ENCODE results near the gene RANBP1.
A peak's percentile ranks its signal among the peaks of the same experiment; 100 is the strongest.
"Not testable (repeated sequence)": the region's sequence is repeated elsewhere in the genome, so short reads cannot be mapped to it uniquely, and the experiment has no call there.

RANBP1 gene

DNA sequence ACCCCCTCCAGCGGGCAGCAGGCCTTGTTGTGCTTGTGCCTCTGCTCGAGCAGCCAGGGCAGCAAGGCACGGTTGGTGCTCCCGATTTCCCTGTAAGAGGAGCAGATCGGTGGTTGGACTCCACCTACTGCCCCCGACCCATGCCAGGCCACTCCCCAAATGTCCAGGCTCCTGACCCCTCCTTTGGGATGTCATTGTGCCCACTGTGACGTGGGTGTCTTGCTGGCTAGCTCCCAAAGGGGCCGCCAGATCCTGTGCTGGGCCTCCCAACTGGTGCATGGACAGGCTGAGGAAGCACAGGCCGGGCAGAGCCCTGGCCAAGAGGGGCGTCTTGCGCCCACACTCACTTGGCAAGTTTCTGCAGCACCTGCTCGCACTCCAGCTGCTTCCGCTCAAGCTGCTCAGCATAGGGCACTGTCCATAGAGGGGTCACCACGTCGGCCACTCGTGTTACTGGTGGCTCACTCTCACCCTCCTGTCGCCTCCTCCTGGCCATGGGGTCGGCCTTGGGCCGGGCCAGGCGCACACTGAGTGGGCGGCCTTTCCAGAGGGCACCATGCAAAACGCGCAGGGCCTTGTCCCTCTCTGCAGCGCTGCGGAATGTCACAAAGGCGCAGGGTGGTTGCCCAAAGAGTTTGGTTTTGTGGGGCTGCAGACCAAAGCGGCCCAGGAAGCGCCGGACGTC, at the start of gene RANBP1:
RANBP1 (plus strand) TSS at position 414 of the 685 bp plus-strand sequence; CDS start at position 495, 81 bp downstream.
- Mint-ChIP-seq H3K27me3 (ENCODE audit: low read depth) (no peaks in the 10 kb centered on the region), H3K9me3 (no peaks in the 10 kb centered on the region)

DNA sequence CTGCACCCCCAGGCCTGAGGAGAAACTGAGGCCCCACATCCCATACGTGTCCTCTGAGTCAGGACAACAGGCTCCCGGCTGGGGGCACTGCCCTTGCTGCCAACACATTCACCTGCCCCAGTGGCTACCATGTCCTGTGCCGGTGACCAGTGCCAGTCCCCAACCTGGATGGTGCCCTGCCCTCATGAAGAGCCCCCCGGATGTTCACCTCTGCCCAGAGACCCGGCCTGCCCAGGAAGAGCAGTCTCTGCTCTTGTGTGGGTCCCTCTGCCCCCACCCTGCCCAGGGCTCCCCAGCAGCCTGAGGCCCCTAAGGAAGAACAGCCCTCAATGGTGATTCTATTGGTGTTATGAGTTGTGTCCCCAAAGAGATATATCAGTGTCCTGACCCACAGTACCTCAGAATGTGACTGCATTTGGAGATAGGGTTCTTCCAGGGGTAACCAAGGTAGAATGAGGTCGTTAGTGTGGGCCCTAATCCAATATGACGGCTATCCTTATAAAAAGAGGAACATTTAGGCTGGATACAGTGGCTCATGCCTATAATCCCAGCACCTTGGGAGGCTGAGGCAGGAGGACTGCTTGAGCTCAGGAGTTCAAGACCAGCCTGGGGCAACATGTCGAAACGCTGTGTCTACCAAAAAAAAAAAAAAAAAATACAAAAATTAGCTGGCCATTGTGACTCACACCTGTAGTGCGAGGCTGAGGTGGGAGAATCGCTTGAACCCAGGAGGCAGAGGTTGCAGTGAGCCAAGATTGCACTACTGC, 49.1 kb upstream of the RANBP1 start:
- no peaks in the 10 kb centered on the region for H3K4me1 Mint-ChIP-seq
- H3K27ac Mint-ChIP-seq = no peak overlapping the region
- H3K9me3 Mint-ChIP-seq = no peaks in the 10 kb centered on the region
- H3K4me3 Mint-ChIP-seq = no peak overlapping the region
- H3K36me3 Mint-ChIP-seq (ENCODE audit: low read depth) = no peaks in the 10 kb centered on the region
- no peaks in the 10 kb centered on the region for H3K27me3 Mint-ChIP-seq (ENCODE audit: low read depth)
- TF ChIP-seq, protein P1, sequence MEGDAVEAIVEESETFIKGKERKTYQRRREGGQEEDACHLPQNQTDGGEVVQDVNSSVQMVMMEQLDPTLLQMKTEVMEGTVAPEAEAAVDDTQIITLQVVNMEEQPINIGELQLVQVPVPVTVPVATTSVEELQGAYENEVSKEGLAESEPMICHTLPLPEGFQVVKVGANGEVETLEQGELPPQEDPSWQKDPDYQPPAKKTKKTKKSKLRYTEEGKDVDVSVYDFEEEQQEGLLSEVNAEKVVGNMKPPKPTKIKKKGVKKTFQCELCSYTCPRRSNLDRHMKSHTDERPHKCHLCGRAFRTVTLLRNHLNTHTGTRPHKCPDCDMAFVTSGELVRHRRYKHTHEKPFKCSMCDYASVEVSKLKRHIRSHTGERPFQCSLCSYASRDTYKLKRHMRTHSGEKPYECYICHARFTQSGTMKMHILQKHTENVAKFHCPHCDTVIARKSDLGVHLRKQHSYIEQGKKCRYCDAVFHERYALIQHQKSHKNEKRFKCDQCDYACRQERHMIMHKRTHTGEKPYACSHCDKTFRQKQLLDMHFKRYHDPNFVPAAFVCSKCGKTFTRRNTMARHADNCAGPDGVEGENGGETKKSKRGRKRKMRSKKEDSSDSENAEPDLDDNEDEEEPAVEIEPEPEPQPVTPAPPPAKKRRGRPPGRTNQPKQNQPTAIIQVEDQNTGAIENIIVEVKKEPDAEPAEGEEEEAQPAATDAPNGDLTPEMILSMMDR (IDR thresholded peaks at IDR 0.05; ENCODE audit: unreplicated experiment in 3 of 3) = no peak

More for the DNA sequence above, at the start of gene RANBP1:
- peak within 1 kb of the TSS; percentile 89 to 94 (median 94) for H3K4me3 Mint-ChIP-seq
- peak within 1 kb of the TSS; percentile 89 to 96 (median 89) for H3K27ac Mint-ChIP-seq
- H3K4me1 Mint-ChIP-seq = peaks cover 11% of the 10 kb centered on the region
- TF ChIP-seq, protein P1 (IDR thresholded peaks at IDR 0.05; ENCODE audit: unreplicated experiment in 3 of 3) = no peak
- H3K36me3 Mint-ChIP-seq (ENCODE audit: low read depth) = peaks cover 24% of the 10 kb centered on the region

DNA sequence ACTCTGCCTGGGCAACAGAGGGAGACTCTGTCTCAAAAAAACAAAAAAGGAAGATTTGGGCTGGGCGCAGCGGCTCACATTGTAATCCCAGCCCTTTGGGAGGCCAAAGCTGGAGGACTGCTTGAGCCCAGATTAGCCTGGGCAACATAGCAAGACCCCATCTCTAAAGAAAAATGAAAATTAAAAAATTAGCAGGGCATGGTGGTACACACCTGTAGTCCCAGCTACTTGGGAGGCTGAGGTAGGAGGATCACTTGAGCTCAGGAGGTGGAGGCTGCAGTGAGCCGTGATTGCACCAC, 48.6 kb upstream of the RANBP1 start:
- not testable (repeated sequence) for H3K9me3 Mint-ChIP-seq; H3K27me3 Mint-ChIP-seq (ENCODE audit: low read depth); H3K27ac Mint-ChIP-seq; H3K4me1 Mint-ChIP-seq; H3K4me3 Mint-ChIP-seq; H3K36me3 Mint-ChIP-seq (ENCODE audit: low read depth)

DNA sequence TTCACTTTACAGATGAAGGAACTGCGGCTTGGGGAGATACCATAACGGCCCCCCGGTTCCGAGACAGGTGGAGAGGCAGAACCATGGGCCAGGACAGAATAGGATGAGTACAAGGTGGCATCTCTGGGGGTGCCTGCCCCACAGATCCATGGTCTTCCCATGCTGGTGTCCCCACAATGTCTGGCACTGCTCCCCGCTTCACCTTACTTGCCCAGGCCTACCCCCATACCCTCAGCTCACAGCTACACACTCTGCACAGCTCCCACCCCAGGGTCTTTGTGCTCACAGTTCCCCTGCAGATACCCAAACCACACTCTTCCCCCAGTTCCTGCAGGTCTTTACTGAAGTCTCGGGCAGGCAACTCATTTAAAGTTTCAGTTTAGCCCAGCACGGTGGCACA, 47.3 kb upstream of the RANBP1 start:
- Mint-ChIP-seq H3K36me3 (ENCODE audit: low read depth) (no peaks in the 10 kb centered on the region), H3K27ac (no peak overlapping the region), H3K9me3 (no peaks in the 10 kb centered on the region), H3K4me1 (no peaks in the 10 kb centered on the region), H3K4me3 (no peak overlapping the region), H3K27me3 (ENCODE audit: low read depth) (no peaks in the 10 kb centered on the region)
- TF ChIP-seq, protein P1 (IDR thresholded peaks at IDR 0.05; ENCODE audit: unreplicated experiment in 3 of 3) = no peak

DNA sequence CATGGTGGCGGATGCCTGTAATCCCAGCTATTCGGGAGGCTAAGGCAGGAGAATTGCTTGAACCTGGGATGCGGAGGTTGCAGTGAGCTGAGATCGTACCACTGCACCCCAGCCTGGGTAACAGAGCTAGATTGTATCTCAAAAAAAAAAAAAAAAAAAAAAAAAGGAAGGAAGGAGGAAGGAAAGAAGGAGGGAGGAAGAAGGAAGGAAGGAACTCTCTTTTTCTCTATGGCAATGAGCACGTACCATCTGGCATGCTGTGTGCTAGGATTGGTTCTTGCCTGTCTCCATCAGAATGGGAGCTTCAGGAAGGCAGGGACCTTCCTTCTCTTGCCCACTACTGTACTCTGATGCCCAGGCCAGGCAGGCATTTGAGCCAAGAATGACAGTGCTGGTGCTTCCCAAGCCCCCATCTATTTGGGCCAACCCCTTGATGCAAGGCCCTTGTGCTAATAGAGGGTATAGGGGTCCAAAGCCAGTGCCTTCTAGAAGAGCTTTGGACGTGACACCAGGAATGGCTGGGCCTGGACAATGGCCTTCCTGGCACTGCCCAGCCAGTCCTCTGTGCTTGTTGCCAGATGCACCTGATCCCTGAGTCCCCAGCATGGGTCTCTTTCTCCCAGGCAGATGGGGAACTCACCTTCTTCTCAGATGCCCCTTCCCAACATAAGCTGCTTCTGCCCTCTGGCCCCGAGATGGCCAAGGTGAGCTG, 46.4 kb upstream of the RANBP1 start:
- TF ChIP-seq, protein P1 (IDR thresholded peaks at IDR 0.05; ENCODE audit: unreplicated experiment in 3 of 3) = no peak
- no peak overlapping the region for H3K27ac Mint-ChIP-seq
- no peak overlapping the region for H3K4me3 Mint-ChIP-seq
- H3K4me1 Mint-ChIP-seq = no peaks in the 10 kb centered on the region
- H3K9me3 Mint-ChIP-seq = no peaks in the 10 kb centered on the region
- H3K27me3 Mint-ChIP-seq (ENCODE audit: low read depth) = no peaks in the 10 kb centered on the region
- no peaks in the 10 kb centered on the region for H3K36me3 Mint-ChIP-seq (ENCODE audit: low read depth)

DNA sequence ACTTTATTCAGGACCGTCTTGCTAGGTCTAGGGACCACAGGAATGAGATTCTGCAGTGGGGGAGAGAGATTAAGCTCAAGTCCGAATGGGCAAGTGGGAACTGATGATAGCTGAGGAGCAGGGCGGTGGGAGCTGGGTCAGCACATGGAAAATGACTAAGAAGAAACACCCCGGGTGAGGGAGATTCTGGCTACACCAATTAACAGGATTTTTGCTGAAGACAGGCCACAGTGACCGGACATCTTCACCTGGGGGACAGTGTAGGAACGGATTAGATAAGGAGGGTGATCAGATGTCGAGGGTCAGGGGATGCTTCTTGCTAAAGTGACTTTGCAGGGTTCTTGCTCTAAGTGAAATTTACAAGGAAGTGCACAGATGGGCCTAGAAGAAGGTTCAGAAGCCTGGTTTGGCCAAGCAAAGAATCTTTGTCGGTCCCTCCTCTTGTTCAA, 44.4 kb upstream of the RANBP1 start:
- Mint-ChIP-seq H3K9me3 (no peaks in the 10 kb centered on the region), H3K27ac (no peak overlapping the region), H3K36me3 (ENCODE audit: low read depth) (no peaks in the 10 kb centered on the region), H3K4me1 (no peaks in the 10 kb centered on the region), H3K4me3 (no peak overlapping the region), H3K27me3 (ENCODE audit: low read depth) (no peaks in the 10 kb centered on the region)
- TF ChIP-seq, protein P1 (IDR thresholded peaks at IDR 0.05; ENCODE audit: unreplicated experiment in 3 of 3) = no peak

Measured in nephron (organoid).